Smooth muscle cell (in vitro differentiated cells): ENCODE results near the gene ROBO2. TPM values are rescaled to one million over a fixed set of nuclear protein-coding genes. Genes with fewer than 3 reads are reported as not detected.

ENCODE experiments used
- DNase-seq: peaks from one replicate; lab custom pipeline; 2025; ENCODE audit not compliant: unreplicated experiment; lab: John Stamatoyannopoulos, UW
- H2AFZ ChIP-seq: fragments of 200-600 bp; sonication (generic); 2 replicates; pipeline ENCODE4 v1.6.0; 2016; ENCODE audit warnings: antibody characterized with exemption, low read depth, mild to moderate bottlenecking
- H3F3A ChIP-seq: fragments of 200-600 bp; sonication (generic); 2 replicates; pipeline ENCODE4 v1.6.0; 2017; ENCODE audit warnings: antibody characterized with exemption, low read depth
- H3K27ac ChIP-seq: fragments of 200-600 bp; sonication (generic); 2 replicates; pipeline ENCODE4 v1.5.1; 2016; ENCODE audit warnings: low read depth, mild to moderate bottlenecking
- H3K27me3 ChIP-seq: fragments of 200-600 bp; sonication (generic); 2 replicates; pipeline ENCODE4 v1.6.1; 2016; ENCODE audit warnings: low read depth, mild to moderate bottlenecking
- H3K36me3 ChIP-seq: fragments of 200-600 bp; sonication (generic); 2 replicates; pipeline ENCODE4 v1.5.1; 2016; ENCODE audit warnings: low read depth
- H3K4me1 ChIP-seq: fragments of 200-600 bp; sonication (generic); 2 replicates; pipeline ENCODE4 v1.5.1; 2016; ENCODE audit warnings: low read depth
- H3K4me2 ChIP-seq: fragments of 200-600 bp; sonication (generic); 2 replicates; pipeline ENCODE4 v1.6.0; 2016; ENCODE audit warnings: mild to moderate bottlenecking
- H3K4me3 ChIP-seq: fragments of 200-600 bp; sonication (generic); 2 replicates; pipeline ENCODE4 v1.5.1; 2016; ENCODE audit warnings: mild to moderate bottlenecking
- H3K79me2 ChIP-seq: fragments of 200-600 bp; sonication (generic); 2 replicates; pipeline ENCODE4 v1.6.0; 2016; ENCODE audit warnings: low read depth, mild to moderate bottlenecking
- H3K9ac ChIP-seq: fragments of 200-600 bp; sonication (generic); 2 replicates; pipeline ENCODE4 v1.6.0; 2016; ENCODE audit warnings: low read depth
- H3K9me3 ChIP-seq: fragments of 200-600 bp; sonication (generic); replicated peaks from 2 replicates; pipeline ENCODE4 v1.5.1; 2016; ENCODE audit warnings: low read depth
- H4K20me1 ChIP-seq: fragments of 200-600 bp; sonication (generic); 2 replicates; pipeline ENCODE4 v1.6.0; 2016; ENCODE audit warnings: low read depth
- CTCF ChIP-seq: fragments of 200-600 bp; sonication (generic); IDR thresholded peaks from 2 replicates; pipeline ENCODE4 v1.5.1; 2017; ENCODE audit warnings: borderline replicate concordance, mild to moderate bottlenecking, antibody characterized with exemption; ENCODE audit not compliant: insufficient read depth, poor library complexity, severe bottlenecking
- WGBS: methylation state at CpG from one replicate; pipeline ENCODE4 v1.1.7; 2016; ENCODE audit warnings: low lambda C conversion rate; 5-methylcytosine and 5-hydroxymethylcytosine counted together
- polyA plus RNA-seq: library from polyadenylated mRNA; unstranded; fragments of >200 nt; fragmentation: Nextera tagmentation; extraction: Ambion mirVana; gene quantifications from 2 replicates; pipeline ENCODE4 v1.2.1, GENCODE V29; 2016
- total RNA-seq: library from RNA; depleted of rRNA; stranded (reverse); fragments of >200 nt; gene quantifications from 2 replicates; pipeline ENCODE4 v1.2.3, GENCODE V29; 2014

The ROBO2 gene
- total and polyA plus RNA-seq, 2 experiments from 2014 or later, result 23.9 to 54.4 TPM

GRCh38 chr3:77605308-77605707 is 565.4 kb downstream of the ROBO2 start:
- no peak for DNase-seq
- Histone ChIP-seq H3K27me3 (no peaks in the 10 kb centered on the region), H3K4me2 (no peak overlapping the region), H3K9ac (no peak overlapping the region), H3K4me3 (no peak overlapping the region), H3K27ac (no peak overlapping the region), H3K4me1 (no peaks in the 10 kb centered on the region), H3K36me3 (no peaks in the 10 kb centered on the region), H3K9me3 (no peaks in the 10 kb centered on the region), H3F3A (no peaks in the 10 kb centered on the region), H3K79me2 (no peaks in the 10 kb centered on the region), H4K20me1 (no peaks in the 10 kb centered on the region), H2AFZ (no peak overlapping the region)
- no peak for TF ChIP-seq CTCF
- 73% methylated on average over 2 of the region's 2 CpGs for WGBS

GRCh38 chr3:77605865-77606264 is 566.0 kb downstream of the ROBO2 start:
- Histone ChIP-seq H3K9me3 (no peaks in the 10 kb centered on the region), H2AFZ (no peak overlapping the region), H3K4me3 (no peak overlapping the region), H3K79me2 (no peaks in the 10 kb centered on the region), H3K4me1 (no peaks in the 10 kb centered on the region), H3K9ac (no peak overlapping the region), H3K27ac (no peak overlapping the region), H3K27me3 (no peaks in the 10 kb centered on the region), H3K36me3 (no peaks in the 10 kb centered on the region), H4K20me1 (no peaks in the 10 kb centered on the region), H3F3A (no peaks in the 10 kb centered on the region), H3K4me2 (no peak overlapping the region)
- no peak for DNase-seq
- WGBS, result 69% methylated on average over 1 of the region's 1 CpG
- no peak for TF ChIP-seq CTCF

- H3F3A ChIP-seq, result no peaks in the 10 kb centered on the region
- H4K20me1 ChIP-seq, result no peaks in the 10 kb centered on the region
- H3K4me2 ChIP-seq, result no peak overlapping the region
- H3K36me3 ChIP-seq, result no peaks in the 10 kb centered on the region
- no peak overlapping the region for H2AFZ ChIP-seq
- H3K79me2 ChIP-seq, result no peaks in the 10 kb centered on the region
- no peak for TF ChIP-seq CTCF
- no peaks in the 10 kb centered on the region for H3K4me1 ChIP-seq
- H3K4me3 ChIP-seq, result no peak overlapping the region
- H3K27me3 ChIP-seq, result no peaks in the 10 kb centered on the region
- 87% methylated on average over 2 of the region's 2 CpGs for WGBS
- DNase-seq, result no peak
- H3K27ac ChIP-seq, result no peak overlapping the region
- H3K9me3 ChIP-seq, result no peaks in the 10 kb centered on the region
- H3K9ac ChIP-seq, result no peak overlapping the region
Measured at GRCh38 chr3:77606372-77606771, 566.5 kb downstream of the ROBO2 start.

GRCh38 chr3:77618686-77619085 is 578.8 kb downstream of the ROBO2 start:
- WGBS, result 94% methylated on average over 3 of the region's 3 CpGs

More at GRCh38 chr3:77618686-77619085, 578.8 kb downstream of the ROBO2 start:
- Histone ChIP-seq H3K9ac (no peak overlapping the region), H3K4me1 (no peaks in the 10 kb centered on the region), H3K4me3 (no peak overlapping the region), H3K27ac (no peak overlapping the region), H3F3A (no peaks in the 10 kb centered on the region), H3K4me2 (no peak overlapping the region), H3K9me3 (no peaks in the 10 kb centered on the region), H3K79me2 (no peaks in the 10 kb centered on the region), H2AFZ (no peak overlapping the region), H3K27me3 (no peaks in the 10 kb centered on the region), H3K36me3 (no peaks in the 10 kb centered on the region), H4K20me1 (no peaks in the 10 kb centered on the region)
- TF ChIP-seq CTCF, result no peak
- no peak for DNase-seq
